Neural cell (in vitro differentiated cells): ENCODE data around the gene KAT2A. TPM values are rescaled to one million over a fixed set of nuclear protein-coding genes. Genes with fewer than 3 reads are reported as not detected.

ENCODE experiments used
- H2AFZ ChIP-seq: fragments of 200-600, 300-800 bp; sonication (generic), shearing (Covaris generic); 2 replicates; pipeline ENCODE4 v1.6.0; 2014; ENCODE audit warnings: low read depth, mild to moderate bottlenecking, antibody characterized with exemption, low read length, moderate library complexity
- H3F3A ChIP-seq: fragments of 200-600 bp; shearing (Covaris generic); 2 replicates; pipeline ENCODE4 v1.6.1; 2016; ENCODE audit warnings: mild to moderate bottlenecking, moderate library complexity, mixed read lengths, antibody characterized with exemption, low read length; ENCODE audit not compliant: insufficient read depth, poor library complexity, severe bottlenecking
- H3K27ac ChIP-seq: fragments of 200-600, 300-800 bp; sonication (generic), shearing (Covaris generic); 2 replicates; pipeline ENCODE4 v1.5.1; 2014; ENCODE audit warnings: mild to moderate bottlenecking, low read length, moderate library complexity
- H3K27me3 ChIP-seq: fragments of 300-800, 200-600 bp; sonication (generic), shearing (Covaris generic); 2 replicates; pipeline ENCODE4 v1.6.0; 2014; ENCODE audit warnings: mild to moderate bottlenecking, low read depth, low read length, moderate library complexity; ENCODE audit not compliant: insufficient read depth
- H3K36me3 ChIP-seq: fragments of 300-800, 200-600 bp; sonication (generic), shearing (Covaris generic); 2 replicates; pipeline ENCODE4 v1.5.1; 2014; ENCODE audit warnings: mild to moderate bottlenecking, antibody characterized with exemption, low read length, moderate library complexity; ENCODE audit not compliant: insufficient read depth
- H3K4me2 ChIP-seq: fragments of 300-800, 200-600 bp; sonication (generic), shearing (Covaris generic); 2 replicates; pipeline ENCODE4 v1.6.0; 2014; ENCODE audit warnings: mild to moderate bottlenecking, low read length
- H3K4me3 ChIP-seq: fragments of 300-800, 200-600 bp; sonication (generic), shearing (Covaris generic); 2 replicates; pipeline ENCODE4 v1.5.1; 2014; ENCODE audit warnings: mild to moderate bottlenecking, low read length, moderate library complexity
- H3K79me2 ChIP-seq: fragments of 200-600 bp; shearing (Covaris generic); replicated peaks from 2 replicates; pipeline ENCODE4 v1.6.0; 2014; ENCODE audit warnings: mild to moderate bottlenecking, low read length, moderate library complexity; ENCODE audit not compliant: insufficient read depth
- H3K9ac ChIP-seq: fragments of 300-800, 200-600 bp; sonication (generic), shearing (Covaris generic); 2 replicates; pipeline ENCODE4 v1.6.1; 2016; ENCODE audit warnings: mild to moderate bottlenecking, low read length, mixed read lengths
- H3K9me2 ChIP-seq: fragments of 200-600 bp; shearing (Covaris generic); 2 replicates; pipeline ENCODE4 v1.6.1; 2016; ENCODE audit warnings: mild to moderate bottlenecking, low read length, mixed read lengths; ENCODE audit not compliant: insufficient read depth
- H3K9me3 ChIP-seq: fragments of 200-600, 300-800 bp; sonication (generic), shearing (Covaris generic); 2 replicates; pipeline ENCODE4 v1.6.1; 2016; ENCODE audit warnings: mild to moderate bottlenecking, mixed run types, low read length, moderate library complexity, mixed read lengths
- H4K20me1 ChIP-seq: fragments of 200-600 bp; shearing (Covaris generic); 2 replicates; pipeline ENCODE4 v1.6.1; 2016; ENCODE audit warnings: mild to moderate bottlenecking, mixed run types; ENCODE audit not compliant: insufficient read depth
- EP300 ChIP-seq: fragments of 450-650 bp; conservative IDR thresholded peaks from 2 replicates; pipeline ENCODE4 v1.6.1; 2014; ENCODE audit warnings: antibody characterized with exemption, mild to moderate bottlenecking, moderate library complexity; ENCODE audit not compliant: poor library complexity, severe bottlenecking
- EZH2 ChIP-seq: fragments of 200-600, 300-800 bp; shearing (Covaris generic), sonication (generic); IDR thresholded peaks from 2 replicates; pipeline ENCODE4 v1.6.1; 2014; ENCODE audit warnings: antibody characterized with exemption, low read length, borderline replicate concordance, mild to moderate bottlenecking; ENCODE audit not compliant: insufficient read depth, poor library complexity, severe bottlenecking
- MXI1 ChIP-seq: fragments of 450-650 bp; conservative IDR thresholded peaks from 2 replicates; pipeline ENCODE4 v1.6.1; 2014; ENCODE audit warnings: antibody characterized with exemption, mild to moderate bottlenecking; ENCODE audit not compliant: poor library complexity, severe bottlenecking
- POLR2AphosphoS5 ChIP-seq: IDR thresholded peaks from 2 replicates; pipeline ENCODE4 v1.6.1; 2012
- RAD21 ChIP-seq: fragments of 450-650 bp; conservative IDR thresholded peaks from 2 replicates; pipeline ENCODE4 v1.6.1; 2014; ENCODE audit warnings: antibody characterized with exemption, mild to moderate bottlenecking, moderate library complexity
- SMC3 ChIP-seq: fragments of 450-650 bp; conservative IDR thresholded peaks from 2 replicates; pipeline ENCODE4 v1.6.1; 2014; ENCODE audit warnings: antibody characterized with exemption, mild to moderate bottlenecking, moderate library complexity; ENCODE audit not compliant: poor library complexity
- TAF1 ChIP-seq: IDR thresholded peaks from 2 replicates; pipeline ENCODE4 v1.6.1; 2012; ENCODE audit warnings: low read depth
- polyA plus RNA-seq: library from polyadenylated mRNA; depleted of rRNA; stranded (reverse); fragments of >200 nt; gene quantifications from 2 replicates; pipeline ENCODE4 v1.2.3, GENCODE V29; 2014
- TF ChIP-seq, protein P1 (sequence below): fragments of 450-650 bp; IDR thresholded peaks from 2 replicates; pipeline ENCODE4 v1.5.1; 2014; ENCODE audit warnings: antibody characterized with exemption, mild to moderate bottlenecking, moderate library complexity; ENCODE audit not compliant: poor library complexity, severe bottlenecking
- TF ChIP-seq, protein P2 (sequence below): IDR thresholded peaks from 2 replicates; pipeline ENCODE4 v1.6.1; 2012; ENCODE audit warnings: borderline replicate concordance

The KAT2A gene
- polyA plus RNA-seq, 1 donor from 2014 or later = 39.9 TPM

DNA sequence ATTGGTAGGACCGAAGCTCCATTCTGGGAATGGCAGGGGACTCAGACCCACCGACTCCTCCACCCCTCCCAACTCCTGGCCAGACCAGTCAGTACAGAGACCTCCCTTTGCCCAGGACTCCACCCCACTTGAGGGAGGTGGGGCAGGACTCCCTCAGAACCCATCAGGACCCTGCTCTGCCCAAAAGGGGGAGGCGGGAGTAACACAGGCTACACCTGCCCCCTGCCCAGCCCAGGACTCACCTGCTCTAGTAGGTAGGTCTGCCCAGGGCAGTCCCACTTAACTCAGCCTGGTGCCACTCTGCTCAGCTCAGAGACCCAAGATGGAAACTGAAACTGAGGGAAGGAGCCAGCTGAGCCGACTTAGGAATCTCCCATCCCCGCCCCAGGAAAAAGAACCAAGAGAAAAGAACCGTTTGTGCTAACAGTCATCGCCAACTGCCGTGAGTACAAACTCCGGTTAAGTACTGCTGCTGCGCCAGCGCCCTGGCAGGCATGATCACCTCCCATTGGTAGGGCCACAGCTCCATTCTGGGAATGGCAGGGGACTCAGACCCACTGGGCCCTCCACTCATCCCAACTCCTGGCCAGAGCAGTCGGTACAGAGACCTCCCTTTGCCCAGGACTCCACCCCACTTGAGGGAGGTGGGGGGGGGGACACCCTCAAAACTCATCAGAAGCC, 9.2 kb downstream of the KAT2A start:
- no peaks in the 10 kb centered on the region for H4K20me1 ChIP-seq
- H3K9me3 ChIP-seq = no peaks in the 10 kb centered on the region
- no peak overlapping the region for H3K4me2 ChIP-seq
- H3K9me2 ChIP-seq = no peaks in the 10 kb centered on the region
- no peak overlapping the region for H3K4me3 ChIP-seq
- no peak overlapping the region for H3K27ac ChIP-seq
- TF ChIP-seq, protein P1, sequence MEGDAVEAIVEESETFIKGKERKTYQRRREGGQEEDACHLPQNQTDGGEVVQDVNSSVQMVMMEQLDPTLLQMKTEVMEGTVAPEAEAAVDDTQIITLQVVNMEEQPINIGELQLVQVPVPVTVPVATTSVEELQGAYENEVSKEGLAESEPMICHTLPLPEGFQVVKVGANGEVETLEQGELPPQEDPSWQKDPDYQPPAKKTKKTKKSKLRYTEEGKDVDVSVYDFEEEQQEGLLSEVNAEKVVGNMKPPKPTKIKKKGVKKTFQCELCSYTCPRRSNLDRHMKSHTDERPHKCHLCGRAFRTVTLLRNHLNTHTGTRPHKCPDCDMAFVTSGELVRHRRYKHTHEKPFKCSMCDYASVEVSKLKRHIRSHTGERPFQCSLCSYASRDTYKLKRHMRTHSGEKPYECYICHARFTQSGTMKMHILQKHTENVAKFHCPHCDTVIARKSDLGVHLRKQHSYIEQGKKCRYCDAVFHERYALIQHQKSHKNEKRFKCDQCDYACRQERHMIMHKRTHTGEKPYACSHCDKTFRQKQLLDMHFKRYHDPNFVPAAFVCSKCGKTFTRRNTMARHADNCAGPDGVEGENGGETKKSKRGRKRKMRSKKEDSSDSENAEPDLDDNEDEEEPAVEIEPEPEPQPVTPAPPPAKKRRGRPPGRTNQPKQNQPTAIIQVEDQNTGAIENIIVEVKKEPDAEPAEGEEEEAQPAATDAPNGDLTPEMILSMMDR = no peak
- TF ChIP-seq, protein P2, sequence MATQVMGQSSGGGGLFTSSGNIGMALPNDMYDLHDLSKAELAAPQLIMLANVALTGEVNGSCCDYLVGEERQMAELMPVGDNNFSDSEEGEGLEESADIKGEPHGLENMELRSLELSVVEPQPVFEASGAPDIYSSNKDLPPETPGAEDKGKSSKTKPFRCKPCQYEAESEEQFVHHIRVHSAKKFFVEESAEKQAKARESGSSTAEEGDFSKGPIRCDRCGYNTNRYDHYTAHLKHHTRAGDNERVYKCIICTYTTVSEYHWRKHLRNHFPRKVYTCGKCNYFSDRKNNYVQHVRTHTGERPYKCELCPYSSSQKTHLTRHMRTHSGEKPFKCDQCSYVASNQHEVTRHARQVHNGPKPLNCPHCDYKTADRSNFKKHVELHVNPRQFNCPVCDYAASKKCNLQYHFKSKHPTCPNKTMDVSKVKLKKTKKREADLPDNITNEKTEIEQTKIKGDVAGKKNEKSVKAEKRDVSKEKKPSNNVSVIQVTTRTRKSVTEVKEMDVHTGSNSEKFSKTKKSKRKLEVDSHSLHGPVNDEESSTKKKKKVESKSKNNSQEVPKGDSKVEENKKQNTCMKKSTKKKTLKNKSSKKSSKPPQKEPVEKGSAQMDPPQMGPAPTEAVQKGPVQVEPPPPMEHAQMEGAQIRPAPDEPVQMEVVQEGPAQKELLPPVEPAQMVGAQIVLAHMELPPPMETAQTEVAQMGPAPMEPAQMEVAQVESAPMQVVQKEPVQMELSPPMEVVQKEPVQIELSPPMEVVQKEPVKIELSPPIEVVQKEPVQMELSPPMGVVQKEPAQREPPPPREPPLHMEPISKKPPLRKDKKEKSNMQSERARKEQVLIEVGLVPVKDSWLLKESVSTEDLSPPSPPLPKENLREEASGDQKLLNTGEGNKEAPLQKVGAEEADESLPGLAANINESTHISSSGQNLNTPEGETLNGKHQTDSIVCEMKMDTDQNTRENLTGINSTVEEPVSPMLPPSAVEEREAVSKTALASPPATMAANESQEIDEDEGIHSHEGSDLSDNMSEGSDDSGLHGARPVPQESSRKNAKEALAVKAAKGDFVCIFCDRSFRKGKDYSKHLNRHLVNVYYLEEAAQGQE = no peak
- TF ChIP-seq SMC3 (no peak), RAD21 (no peak), POLR2AphosphoS5 (no peak), EP300 (no peak), MXI1 (no peak), EZH2 (no peak), TAF1 (no peak)
- H3K27me3 ChIP-seq = no peaks in the 10 kb centered on the region
- no peaks in the 10 kb centered on the region for H3F3A ChIP-seq
- no peak overlapping the region for H2AFZ ChIP-seq
- H3K79me2 ChIP-seq = no peaks in the 10 kb centered on the region
- no peak overlapping the region for H3K9ac ChIP-seq
- no peaks in the 10 kb centered on the region for H3K36me3 ChIP-seq

DNA sequence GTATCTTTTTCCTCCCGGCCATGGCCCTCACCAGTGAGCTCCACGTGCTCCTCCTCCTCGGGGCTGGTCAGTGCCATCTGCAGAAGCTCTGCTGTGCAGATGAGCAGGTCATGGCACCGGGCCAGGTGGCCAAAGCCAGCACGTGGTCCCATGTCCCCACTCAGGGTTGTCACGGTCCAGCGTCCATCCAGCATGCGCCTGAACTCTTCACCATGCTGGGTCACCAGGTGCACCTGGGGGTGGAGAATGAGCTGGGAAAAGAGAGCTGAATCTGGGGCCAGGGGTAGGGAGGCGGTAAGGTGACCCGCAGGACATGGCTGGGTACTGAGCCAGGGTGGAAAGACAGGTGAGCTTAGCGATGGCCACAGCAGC, 9.9 kb downstream of the KAT2A start:
- Histone ChIP-seq H3K9me3 (no peaks in the 10 kb centered on the region), H3K4me3 (no peak overlapping the region), H4K20me1 (no peaks in the 10 kb centered on the region), H3K79me2 (no peaks in the 10 kb centered on the region), H3K36me3 (no peaks in the 10 kb centered on the region), H3K27ac (no peak overlapping the region), H3K4me2 (no peak overlapping the region), H3K9ac (no peak overlapping the region), H3F3A (no peaks in the 10 kb centered on the region), H2AFZ (no peak overlapping the region), H3K27me3 (no peaks in the 10 kb centered on the region), H3K9me2 (no peaks in the 10 kb centered on the region)
- no peak for TF ChIP-seq POLR2AphosphoS5
- TF ChIP-seq, protein P1 = no peak
- no peak for TF ChIP-seq EZH2
- no peak for TF ChIP-seq SMC3
- TF ChIP-seq EP300 = no peak
